Stimulated activated CD4-positive, alpha-beta T cell treated with anti-CD3 and anti-CD28 coated beads, Interleukin-1b, Interleukin-23, amount 100 ng/mL, for 4 hours (primary cell): Measurements from ENCODE around the gene ATP10D.
"Not testable (repeated sequence)": the region's sequence is repeated elsewhere in the genome, so short reads cannot be mapped to it uniquely, and the experiment has no call there.

Experiments used
- DNase-seq, 2 donors: peaks; one replicate each; pipeline ENCODE4 v3.0.0-alpha.2; 2020; ENCODE audit warnings: low read depth in 2 of 2

ATP10D gene

DNA sequence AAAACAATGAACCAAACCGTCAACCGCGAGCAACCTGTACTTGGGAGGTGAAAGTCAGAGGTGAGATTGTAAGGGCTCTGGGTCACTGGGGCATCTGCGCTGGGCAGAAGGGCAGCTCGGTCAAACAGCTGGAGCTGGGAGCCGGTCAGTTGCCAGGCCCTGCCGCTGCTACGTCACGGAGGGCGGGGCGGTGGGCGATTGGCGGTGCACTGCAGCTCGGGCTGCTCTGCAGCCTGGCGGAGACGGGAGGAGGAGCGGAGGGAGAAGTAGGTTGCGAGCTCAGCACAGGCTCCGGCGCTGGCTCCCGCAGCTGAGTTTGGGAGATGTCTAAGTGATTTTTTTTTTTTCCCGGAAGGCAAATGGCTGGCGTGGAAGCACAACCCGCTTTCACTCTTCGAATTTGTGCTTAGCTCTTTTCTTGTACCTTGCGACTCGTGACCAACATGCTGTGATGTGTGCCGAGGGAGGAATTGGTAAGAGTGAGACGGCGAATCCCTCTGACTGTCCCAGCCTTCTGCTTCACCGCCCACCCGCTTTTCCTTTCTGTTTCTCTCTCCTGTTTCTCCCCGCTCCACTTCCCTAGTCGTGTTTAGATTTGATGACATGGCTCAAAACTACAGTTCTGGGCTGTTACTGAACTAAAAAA, at the start of gene ATP10D:
ATP10D (plus strand) TSS at position 229 of the 646 bp plus-strand sequence. CDS start 27,266 bp downstream, outside the sequence.
- DNase-seq = peak; percentile 46 to 65

DNA sequence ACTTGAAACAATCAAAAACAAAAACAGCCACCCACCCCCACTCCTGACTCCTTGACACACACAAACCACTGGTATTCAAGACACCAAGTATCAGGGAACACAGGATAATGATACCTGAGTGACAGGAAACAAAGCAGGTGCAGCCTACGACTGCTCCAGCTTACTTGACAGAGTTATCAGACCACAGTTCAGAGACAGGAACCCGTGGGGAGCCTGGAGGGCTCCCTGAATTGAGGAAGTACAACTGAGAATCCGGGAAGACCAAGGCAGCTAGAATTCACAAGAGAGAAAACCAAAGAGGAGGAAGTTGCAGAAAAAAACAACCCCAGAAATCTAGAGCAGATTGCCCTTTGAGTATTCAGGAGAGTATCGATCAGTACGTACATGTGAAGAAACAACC, 42.1 kb upstream of the ATP10D start:
- no peak for DNase-seq

DNA sequence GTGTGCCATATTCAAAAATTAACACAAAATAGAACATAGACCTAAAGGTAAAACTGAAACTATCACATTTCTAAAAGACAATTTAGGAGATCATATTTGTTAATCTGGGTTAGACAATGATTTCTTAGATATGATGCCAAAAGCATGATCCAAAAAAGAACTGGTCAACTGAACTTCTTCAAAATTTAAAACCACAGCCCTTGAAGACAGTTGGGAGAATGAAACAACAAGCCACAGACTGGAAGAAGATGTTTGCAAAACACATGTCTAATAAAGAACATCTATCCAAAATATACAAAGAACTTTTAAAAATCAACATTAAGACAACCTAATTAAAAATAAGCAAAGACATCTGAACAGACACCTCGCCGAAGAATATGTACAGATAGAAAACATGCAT, 41.0 kb upstream of the ATP10D start:
- no peak for DNase-seq

DNA sequence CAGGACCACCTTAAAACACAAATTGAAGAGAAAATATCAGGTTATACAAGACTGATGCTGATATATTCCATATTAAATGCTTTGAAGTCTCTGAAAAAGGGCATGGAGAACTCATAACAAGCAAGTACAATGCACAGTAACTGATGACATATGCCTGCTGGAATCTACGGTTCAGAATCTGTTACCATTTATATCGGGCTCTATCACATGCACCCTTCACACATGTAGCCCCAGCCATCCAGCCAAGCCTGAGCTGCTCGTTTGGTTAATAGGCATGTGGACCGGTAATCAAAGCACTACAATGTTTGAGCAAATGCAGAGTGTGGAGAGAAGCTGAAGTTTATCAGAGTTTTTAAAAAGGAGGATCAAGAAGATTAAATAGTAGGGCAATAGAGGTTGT, 33.4 kb upstream of the ATP10D start:
- DNase-seq = no peak

DNA sequence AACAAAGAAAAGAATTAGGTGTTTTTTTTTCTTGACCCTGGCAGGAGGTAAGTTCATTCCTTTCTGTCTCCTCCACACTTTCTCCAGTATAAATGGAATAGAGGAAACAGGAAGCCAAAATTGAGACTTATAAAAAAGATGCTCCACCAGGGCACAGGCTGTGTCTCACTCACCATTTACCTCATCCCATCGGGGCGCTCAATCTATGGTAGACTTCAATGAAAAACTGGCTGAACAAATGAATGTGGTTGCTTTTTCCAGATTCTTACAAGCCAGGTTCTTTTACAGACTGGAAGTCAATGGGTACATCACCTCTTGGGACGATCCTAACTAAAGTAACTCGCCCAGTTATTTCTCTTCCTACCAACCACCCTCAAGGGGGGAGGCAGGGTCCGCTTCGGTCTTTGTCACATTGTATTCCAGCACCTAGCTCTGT, 22.3 kb upstream of the ATP10D start:
- DNase-seq = no peak

DNA sequence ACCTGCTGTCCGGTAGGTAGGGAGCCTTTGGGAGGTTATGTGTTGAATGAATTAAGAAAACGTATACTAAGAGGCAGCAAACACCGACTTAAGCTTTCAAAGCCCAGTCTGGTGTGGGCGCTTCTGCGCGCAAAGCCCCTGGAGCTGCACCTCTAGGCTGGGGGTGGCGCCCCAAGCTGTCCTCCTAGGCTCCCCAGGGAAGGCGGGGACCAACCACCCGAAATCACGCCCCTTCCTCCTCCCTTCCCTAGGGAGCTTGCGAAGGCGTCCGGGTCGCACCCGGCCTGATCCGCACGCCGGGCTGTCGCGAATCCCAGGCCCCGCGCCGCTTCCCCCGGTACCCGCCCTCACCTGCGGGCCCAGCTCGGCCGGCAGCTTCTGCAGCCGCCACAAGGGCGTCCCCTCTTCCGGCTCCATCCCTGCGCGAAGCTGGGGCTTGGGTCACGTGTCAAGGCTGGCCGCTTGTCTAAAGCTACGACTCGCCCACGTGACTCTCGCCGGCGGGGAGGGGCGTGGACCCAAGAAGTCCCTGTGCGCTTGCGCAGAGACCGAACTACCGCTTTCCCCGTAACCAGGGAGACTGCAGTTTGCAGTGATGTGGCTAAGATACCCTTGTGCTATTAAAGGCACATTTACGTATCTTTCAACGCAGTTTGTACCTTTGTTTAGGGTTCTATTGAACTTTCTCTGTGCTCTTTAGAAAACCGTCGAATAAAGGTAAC, 21.7 kb upstream of the ATP10D start, which contains the start of gene COMMD8:
COMMD8 (minus strand) TSS at position 468 of the 722 bp plus-strand sequence; CDS start at position 417, 51 bp downstream.
- peak; percentile 93 to 94 for DNase-seq

DNA sequence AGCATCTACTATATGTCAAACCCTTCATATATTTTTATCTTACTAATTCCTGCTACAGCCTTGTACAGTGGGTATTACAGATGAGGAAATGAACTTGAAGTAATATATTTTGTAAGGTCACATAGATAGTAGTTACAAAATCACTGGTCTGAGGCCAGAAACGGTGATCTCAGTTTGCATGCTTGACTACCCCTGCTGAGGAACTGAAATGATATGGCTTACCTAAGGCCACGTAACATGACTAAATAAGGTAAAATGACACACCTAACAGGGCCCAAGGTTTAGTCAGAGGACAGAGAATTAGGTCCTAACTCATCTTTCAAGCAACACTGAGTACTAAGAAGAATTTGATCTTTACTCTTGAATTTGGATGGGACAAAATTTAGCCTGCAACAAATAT, 20.1 kb upstream of the ATP10D start:
- DNase-seq = no peak

DNA sequence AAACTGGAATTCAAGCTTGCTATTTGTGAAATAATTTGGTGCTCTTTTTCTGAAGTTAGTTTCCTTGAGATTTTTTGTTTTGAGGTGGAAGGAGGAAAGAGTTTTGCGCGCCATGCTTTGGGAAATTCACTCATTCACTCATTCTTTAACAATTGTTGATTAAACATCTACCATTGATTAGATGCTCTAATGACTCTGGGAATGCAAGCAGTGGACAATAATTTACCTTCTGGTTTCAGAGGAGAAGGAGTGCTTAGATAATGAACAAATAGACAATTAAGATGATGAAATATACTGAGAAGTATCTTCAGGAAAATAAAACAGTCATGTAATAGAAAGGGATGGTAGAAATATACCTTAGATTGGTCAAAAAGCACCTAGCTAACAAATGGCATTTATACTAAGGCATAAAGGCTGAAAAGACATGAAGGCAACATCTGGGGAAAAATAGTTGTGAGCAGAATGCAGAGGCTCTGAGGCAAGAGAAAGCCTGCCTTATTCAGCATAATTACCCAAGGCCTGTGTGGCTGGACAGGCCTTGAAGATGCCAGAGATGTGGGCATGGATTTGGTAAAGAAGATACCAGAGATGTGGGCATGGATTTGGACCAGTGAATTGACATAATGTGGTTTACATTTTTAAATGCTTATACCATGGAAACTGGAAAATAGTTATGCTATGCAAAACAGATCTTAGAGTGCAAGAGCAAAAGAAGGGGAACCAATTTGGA, 18.9 kb upstream of the ATP10D start:
- no peak for DNase-seq

DNA sequence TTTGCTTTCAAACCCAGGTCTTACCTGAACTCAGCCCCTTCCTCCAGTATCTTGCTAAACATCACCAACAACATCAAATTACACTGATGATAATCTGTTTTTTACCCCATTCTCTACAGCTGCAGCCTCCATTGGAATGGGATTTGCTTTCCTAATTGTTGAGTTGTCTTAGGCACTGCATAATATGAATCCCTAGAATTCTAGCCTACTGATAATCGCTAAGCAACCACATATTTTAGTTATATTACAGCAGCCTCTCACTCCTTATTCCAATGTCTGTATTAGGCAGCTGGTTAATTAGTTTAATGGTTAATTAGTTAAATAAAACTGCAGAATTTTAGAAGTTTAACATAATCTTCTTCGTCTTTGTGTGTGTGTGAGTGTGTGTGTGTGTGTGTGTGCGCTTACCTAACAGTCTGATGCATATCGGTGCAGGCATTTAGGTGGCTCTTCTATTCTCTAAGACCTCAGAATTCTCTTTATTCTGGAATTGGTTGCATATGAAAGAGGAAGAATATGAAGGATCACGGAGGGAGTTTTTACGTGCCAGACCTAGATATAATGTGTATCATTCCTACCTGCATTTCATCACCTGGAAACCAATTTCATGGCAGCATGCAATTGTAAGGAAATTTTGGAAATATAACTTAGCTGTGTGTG, 16.2 kb upstream of the ATP10D start:
- no peak for DNase-seq

DNA sequence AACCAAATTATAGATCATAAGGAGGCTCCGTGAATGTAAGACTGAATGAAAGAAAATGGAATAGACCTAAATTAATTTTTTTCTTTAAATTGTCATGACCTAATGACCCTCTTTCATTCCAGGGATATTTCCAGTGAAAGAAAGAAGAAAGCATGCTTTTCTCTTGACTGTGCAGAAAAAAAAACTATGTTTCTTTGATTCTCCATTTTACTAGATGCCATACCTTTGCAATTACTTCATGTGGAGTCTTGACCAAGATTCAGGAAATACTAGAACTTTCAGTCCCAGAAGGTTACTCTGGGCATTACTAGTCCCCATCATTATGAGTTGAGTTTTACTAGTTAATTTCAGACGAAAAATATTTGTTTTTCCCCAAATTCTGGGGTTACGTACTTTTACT, 15.1 kb upstream of the ATP10D start:
- DNase-seq = no peak

DNA sequence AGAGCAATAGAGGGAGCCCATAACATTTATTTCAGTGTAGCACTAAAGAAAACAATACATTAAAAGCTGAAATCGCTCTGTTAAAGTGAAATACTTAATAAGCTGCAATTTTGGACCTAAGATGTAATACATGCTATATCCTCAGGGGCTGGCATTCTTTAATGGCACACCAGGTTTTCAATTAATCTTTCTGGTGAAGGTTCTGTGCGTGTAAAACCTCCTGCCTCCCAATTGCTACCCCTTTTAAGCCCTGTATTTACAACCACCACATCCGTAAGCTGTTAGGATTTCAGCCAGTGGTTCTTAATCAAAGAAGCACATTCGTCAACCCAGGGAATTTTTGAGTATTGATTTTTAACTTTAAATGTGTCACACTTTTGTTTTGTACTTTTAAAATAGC, 14.0 kb upstream of the ATP10D start:
- DNase-seq = no peak

DNA sequence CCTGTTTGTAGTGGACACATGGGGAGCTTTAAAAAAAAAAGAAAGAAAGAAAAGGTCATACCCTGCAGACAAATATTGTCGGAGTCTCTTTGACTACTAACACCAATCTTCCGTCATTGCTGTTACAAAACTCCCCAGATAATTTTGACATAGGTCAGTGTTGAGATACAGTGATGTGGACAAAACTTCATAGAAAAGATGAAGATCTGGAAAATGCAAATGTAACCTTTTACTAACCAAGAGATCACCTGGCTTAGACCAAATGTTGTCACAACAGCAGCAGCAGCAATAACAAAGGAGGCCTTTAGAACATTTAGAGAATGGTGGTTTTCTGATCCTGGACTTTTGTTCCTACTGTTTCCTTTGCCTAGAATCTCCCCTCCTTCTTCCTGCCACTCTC, 13.5 kb upstream of the ATP10D start:
- no peak for DNase-seq

DNA sequence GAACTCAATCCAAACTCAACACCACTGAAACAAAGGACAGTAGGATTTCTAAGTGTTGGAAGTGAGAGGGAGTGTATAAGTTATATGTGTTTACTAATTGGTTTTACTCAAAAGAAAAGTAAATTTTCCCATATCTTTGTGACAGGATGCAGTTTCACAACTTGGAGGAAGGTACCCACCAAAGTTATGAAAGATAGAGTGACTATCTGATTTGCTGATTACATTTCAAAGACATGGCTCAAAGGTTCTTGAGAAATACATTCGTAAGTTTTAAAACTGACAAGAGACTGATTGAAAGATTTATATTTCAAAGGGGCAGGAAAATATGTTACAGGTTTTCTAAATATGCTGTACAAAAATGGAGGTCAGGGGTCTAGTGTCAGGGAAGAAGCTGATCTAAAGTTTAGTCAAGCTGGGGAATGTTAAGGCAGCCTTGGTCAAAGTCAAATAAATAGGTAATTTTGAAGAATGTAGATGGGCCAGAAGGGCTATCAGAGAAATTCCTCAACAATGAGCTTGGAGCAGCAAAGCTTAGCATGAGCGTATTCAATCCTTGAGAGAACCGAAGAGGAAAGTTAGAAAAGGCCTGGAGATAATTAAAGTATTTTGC, 11.8 kb upstream of the ATP10D start:
- DNase-seq = no peak

DNA sequence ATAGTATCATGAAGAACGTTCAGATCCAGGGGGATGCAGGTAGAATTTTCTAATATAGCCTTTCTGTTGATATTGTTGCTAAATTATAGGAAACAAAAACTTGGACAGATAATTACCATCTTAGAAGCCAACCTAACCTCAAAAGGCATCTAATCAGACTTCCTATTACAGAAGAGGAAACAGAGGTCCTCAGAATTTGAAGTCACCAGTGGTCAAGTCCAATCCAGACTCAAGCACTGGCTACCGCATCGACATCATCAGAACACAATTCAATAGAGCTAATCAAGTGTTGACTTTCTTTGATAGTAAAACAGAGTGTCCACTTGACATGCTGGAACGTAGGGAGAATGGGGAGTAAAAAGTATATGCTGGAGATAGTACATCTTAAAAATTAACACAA, 10.3 kb upstream of the ATP10D start:
- DNase-seq = no peak

DNA sequence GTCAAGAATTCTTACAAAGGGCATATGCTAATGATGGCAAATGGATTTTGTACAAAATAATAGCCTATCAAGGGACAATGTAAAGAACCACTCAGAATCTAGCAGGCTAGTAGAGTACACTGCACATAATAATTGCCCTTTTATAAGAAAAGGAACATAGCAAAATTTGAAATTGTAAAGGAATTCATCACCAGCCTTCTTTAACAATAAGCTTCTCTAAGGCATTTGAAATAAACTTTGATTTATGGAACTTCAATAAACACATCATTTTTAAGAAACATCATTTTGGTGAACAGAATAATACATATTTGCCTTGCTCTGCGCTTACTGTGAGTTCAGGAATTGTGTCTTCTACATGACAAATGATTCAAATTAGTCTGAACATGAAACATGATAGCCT, 9.7 kb upstream of the ATP10D start:
- DNase-seq = no peak

DNA sequence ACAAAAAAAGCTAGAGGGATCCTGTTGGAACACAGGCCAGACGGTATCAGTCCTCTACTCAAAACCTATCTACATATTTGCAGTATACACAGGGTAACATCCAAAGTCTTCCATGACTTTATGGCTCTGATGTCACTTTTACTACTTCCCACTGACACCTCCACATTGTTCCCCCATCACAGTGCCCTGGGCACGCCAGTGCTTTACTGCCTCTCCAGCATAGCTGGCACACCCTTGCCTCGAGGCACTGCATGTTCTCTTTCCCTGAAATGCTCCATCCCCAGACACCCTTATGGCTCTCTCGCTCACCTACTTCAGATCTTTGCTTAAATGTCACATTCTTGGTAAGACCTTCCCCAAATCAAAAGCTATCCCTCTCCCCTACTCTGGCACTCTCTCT, 6.3 kb upstream of the ATP10D start:
- DNase-seq = no peak

DNA sequence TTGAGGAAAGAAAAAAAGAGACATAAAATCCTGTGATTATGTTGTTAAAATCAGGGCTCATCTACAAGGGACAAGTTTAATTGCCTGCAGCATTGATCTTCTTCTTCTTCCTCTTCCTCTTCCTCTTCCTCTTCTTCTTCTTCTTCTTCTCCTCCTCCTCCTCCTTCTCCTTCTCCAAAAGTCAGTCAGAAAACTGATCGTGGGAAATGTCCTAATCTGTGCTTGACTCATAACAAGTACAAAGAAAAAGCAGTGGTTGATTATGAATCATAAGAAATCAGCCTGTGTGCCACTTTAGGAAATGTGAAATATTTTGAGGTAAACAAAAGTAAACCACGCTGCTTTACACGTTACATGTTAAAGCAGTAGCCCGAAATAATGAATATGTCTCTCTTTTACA, 2.7 kb upstream of the ATP10D start:
- DNase-seq = no peak

DNA sequence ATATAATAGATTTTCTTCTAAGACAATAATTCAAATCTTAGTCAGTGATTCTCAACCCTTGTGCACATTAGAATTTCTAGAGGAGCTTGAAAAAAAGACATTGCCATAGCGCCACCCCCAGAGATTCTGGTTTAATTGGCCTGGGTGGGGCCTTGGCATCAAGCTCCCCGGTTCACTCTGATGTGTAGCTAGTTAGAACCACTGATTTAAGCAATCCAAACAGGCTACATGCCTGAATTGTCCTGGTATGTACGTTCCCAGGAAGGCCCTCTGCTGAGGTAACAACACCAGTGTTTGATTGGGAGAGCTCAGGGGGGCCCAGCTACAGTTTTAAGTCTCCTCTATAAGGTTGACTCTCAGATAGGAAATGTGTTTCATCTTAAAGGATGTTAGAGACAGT, 1.3 kb upstream of the ATP10D start:
- DNase-seq = no peak

DNA sequence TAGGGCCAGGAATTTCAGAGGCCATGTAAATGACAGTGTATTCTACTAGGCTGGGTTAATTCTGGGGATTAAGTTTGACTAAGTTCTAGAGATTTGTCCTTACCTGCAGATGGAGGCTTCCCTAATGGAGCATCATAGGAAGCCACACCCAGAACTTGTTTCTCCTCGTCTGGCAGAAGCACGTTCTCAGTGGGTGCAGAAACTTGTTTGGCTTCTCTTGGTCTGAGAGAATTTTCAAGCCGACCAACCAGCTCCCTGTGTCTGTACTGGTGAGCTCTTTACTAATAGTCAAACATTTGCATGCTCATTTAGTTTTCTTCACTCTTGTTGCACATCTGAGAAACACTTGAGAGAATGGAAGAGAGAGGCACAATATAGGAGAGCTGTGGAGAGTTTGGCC, 907 bp upstream of the ATP10D start:
- no peak for DNase-seq

DNA sequence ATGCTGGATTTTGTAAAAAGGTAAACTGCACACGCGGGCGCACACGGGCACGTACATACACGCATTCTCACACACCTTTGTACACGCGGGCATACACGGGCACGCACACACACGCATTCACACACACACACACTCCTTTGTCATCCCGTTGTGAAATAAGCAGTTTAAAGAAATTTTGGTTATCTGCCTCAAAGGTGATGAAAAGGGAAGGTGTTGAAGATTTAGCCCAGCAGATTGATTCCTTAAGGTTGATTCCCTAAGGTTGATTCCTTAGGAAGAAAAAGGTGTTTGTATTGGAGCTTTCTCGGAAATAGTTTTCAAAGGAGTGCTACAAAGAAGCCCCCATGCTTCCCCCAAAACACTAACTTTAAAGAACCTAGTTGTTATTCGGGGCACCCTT, 693 bp downstream of the ATP10D start:
- no peak for DNase-seq

DNA sequence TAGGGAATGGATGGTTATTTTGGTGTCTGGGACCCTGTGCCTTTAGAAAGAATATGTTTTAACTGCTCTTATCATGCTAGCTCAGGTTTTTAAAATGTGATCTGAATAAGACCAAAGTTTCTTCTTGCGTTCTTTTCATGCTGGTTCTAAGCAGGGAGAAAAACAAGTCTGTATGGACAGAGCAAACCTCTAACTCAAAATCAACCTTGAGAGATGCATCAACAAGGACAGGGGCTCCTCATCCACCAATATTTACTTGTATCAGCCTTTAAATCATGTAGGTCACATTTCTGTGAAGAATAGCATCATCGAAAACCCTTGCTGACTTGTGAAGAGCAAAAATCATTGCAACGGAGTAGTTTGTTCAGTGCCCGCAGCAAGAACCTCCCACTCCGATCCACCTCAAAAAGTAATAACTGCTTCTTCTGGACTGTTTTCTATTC, 1.2 kb downstream of the ATP10D start:
- no peak for DNase-seq

DNA sequence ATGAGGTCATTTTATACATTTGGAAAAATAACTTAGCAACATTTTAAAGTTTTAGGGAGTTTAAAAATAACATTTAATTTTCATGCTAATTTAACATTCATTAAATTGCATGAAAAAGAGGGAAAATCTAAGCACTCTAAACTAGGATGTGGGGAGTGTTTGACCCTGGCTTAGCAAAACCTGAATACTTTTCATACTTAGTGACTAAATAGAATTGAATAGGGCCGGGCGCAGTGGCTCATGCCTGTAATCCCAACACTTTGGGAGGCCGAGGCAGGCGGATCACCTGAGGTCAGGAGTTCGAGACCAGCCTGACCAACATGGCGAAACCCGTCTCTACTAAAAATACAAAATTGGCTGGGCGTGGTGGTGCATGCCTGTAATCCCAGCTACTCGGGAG, 1.7 kb downstream of the ATP10D start:
- DNase-seq = not testable (repeated sequence)
